SU-DHL-6 (cell line): Measurements from ENCODE around the gene PDE1C.

Experiments used
- CTCF ChIP-seq: fragments of 200-600 bp; sonication (generic); IDR thresholded peaks from one replicate; pipeline ENCODE4 v1.5.1; 2017; ENCODE audit warnings: antibody characterized with exemption, mild to moderate bottlenecking, low read length, moderate library complexity; ENCODE audit not compliant: insufficient read depth, poor library complexity, severe bottlenecking
- EZH2phosphoT487 ChIP-seq: fragments of 200-600 bp; sonication (generic), shearing (Covaris generic); conservative IDR thresholded peaks from 2 replicates; pipeline ENCODE4 v1.6.1; 2018; ENCODE audit warnings: mild to moderate bottlenecking, antibody characterized with exemption, low read length, moderate library complexity, mixed read lengths

GRCh38 chr7:31828520-31828919 lies 241.7 kb downstream of the PDE1C start:
- TF ChIP-seq CTCF (no peak), EZH2phosphoT487 (no peak)
